Erythroblast (primary cell): ENCODE data around the gene KMT2C.

Experiments used
- GATA1 ChIP-seq: IDR thresholded peaks from 2 replicates; pipeline ENCODE4 v1.6.1; 2011; ENCODE audit warnings: low read depth, mild to moderate bottlenecking, control low read depth, low read length, moderate library complexity
- POLR2A ChIP-seq: IDR thresholded peaks from 2 replicates; pipeline ENCODE4 v1.6.1; 2011; ENCODE audit warnings: mild to moderate bottlenecking, low read length

DNA sequence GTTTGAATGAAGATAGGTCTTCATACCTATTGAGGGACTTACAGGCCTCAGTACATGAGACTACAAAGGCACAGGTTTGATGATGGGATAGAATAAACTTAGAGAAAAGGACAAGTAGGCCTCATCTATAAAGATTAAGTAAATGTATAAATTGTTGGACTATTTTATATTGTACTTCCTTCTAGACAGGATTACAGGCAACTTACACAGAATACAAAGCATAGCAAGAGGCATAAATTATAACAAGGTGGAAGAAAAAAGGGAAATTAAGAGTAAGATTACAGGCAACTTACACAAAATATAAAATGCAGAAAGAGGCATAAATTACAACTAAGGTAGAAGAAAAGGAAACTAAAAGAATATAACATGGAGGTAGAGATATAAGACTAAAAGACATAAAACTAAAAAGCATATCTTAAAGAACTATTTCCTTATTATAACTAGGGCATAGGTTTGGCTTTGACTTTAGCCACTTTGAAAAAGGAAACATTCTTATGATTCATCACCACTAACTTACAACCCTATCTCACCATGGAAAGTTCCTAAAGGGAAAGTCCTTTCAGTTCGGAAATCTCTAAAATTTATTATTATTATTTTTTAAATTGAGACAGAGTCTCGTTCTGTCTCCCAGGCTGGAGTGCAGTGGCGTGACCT is 257.3 kb downstream of the KMT2C start:
- TF ChIP-seq POLR2A (no peak), GATA1 (no peak)
